CD4-positive, alpha-beta T cell treated with Interleukin-17A for 4 hours (primary cell): ENCODE data around the gene SF3B2.
"Not testable (repeated sequence)": the region's sequence is repeated elsewhere in the genome, so short reads cannot be mapped to it uniquely, and the experiment has no call there.

Experiments
- DNase-seq: peaks from one replicate; pipeline ENCODE4 v3.0.0-alpha.2; 2020; ENCODE audit warnings: mixed read lengths

The SF3B2 gene

GRCh38 chr11:66076561-66076960, 24.4 kb downstream of the SF3B2 start:
- DNase-seq: no peak

GRCh38 chr11:66077927-66078326, 25.8 kb downstream of the SF3B2 start:
- DNase-seq: no peak

GRCh38 chr11:66078949-66079348, 26.8 kb downstream of the SF3B2 start:
- DNase-seq: peak; percentile 60

GRCh38 chr11:66080055-66080817, 28.1 kb downstream of the SF3B2 start:
- peak; percentile 89 for DNase-seq

GRCh38 chr11:66081505-66081904, 29.3 kb downstream of the SF3B2 start:
- peak; percentile 89 for DNase-seq

- peak; percentile 15 for DNase-seq
Measured at GRCh38 chr11:66082946-66083698, 31.0 kb downstream of the SF3B2 start.

GRCh38 chr11:66083767-66084166, 31.6 kb downstream of the SF3B2 start:
- no peak for DNase-seq

GRCh38 chr11:66084821-66085475, 32.8 kb downstream of the SF3B2 start:
- DNase-seq: no peak

- DNase-seq: no peak
Measured at GRCh38 chr11:66087148-66087908, 35.2 kb downstream of the SF3B2 start.

GRCh38 chr11:66089067-66089466, 36.9 kb downstream of the SF3B2 start:
- DNase-seq: no peak

- no peak for DNase-seq
Measured at GRCh38 chr11:66090288-66090687, 38.1 kb downstream of the SF3B2 start.

GRCh38 chr11:66092125-66092524, 40.0 kb downstream of the SF3B2 start:
- DNase-seq: not testable (repeated sequence)

GRCh38 chr11:66099746-66100145, 47.6 kb downstream of the SF3B2 start:
- not testable (repeated sequence) for DNase-seq

- peak; percentile 81 for DNase-seq
Measured at GRCh38 chr11:66100272-66101065, 48.3 kb downstream of the SF3B2 start.

GRCh38 chr11:66101066-66101464, 48.9 kb downstream of the SF3B2 start:
- no peak for DNase-seq

- DNase-seq: no peak
Measured at GRCh38 chr11:66104057-66104638, 52.0 kb downstream of the SF3B2 start.

- no peak for DNase-seq
Measured at GRCh38 chr11:66106786-66107599, 54.8 kb downstream of the SF3B2 start.

GRCh38 chr11:66107600-66108510, 55.7 kb downstream of the SF3B2 start:
- no peak for DNase-seq

GRCh38 chr11:66109294-66109693, 57.1 kb downstream of the SF3B2 start:
- DNase-seq: no peak

GRCh38 chr11:66111158-66111557, 59.0 kb downstream of the SF3B2 start:
- DNase-seq: no peak
